ENCODE measurements around the gene ARHGAP18. TPM values are rescaled to one million over a fixed set of nuclear protein-coding genes. Genes with fewer than 3 reads are reported as not detected.

ARHGAP18 gene
- total RNA-seq, 2 donors from 2014 or later: 14.3 to 17.7 TPM

GRCh38 chr6:129697788-129698187 lies 12.2 kb downstream of the ARHGAP18 start:
- Mint-ChIP-seq H3K4me1 (peaks cover 44% of the 10 kb centered on the region), H3K4me3 (no peak overlapping the region), H3K36me3 (ENCODE audit: low read depth) (no peaks in the 10 kb centered on the region), H3K9me3 (no peaks in the 10 kb centered on the region), H3K27me3 (ENCODE audit: insufficient read depth) (no peaks in the 10 kb centered on the region), H3K27ac (no peak overlapping the region)
- 92 to 93% methylated on average over 2 of the region's 2 CpGs for WGBS, 2 experiments (ENCODE audit: insufficient coverage in 1 of 2, insufficient read length in 1 of 2)
- TF ChIP-seq CTCF (conservative IDR thresholded peaks at IDR 0.05): no peak
- H3K9ac ChIP-seq (ENCODE audit: extremely low read depth, low read length, poor library complexity, severe bottlenecking): no peak overlapping the region
- DNase-seq: no peak
- peaks cover 7% of the 10 kb centered on the region for H3K4me1 ChIP-seq (ENCODE audit: control insufficient read depth, insufficient read depth, low read length)
- H3K27ac ChIP-seq (ENCODE audit: low read depth, low read length): no peak overlapping the region
- no peaks in the 10 kb centered on the region for H3K27me3 ChIP-seq (ENCODE audit: control insufficient read depth, insufficient read depth, low read length, poor library complexity, severe bottlenecking)
- H3K9me3 ChIP-seq (ENCODE audit: control insufficient read depth, low read length): peaks cover 9% of the 10 kb centered on the region
- no peaks in the 10 kb centered on the region for H3K36me3 ChIP-seq (ENCODE audit: control insufficient read depth, insufficient read depth, low read length)
- no peak overlapping the region for H3K4me3 ChIP-seq (ENCODE audit: low read length)

- H3K36me3 Mint-ChIP-seq (ENCODE audit: low read depth): no peaks in the 10 kb centered on the region
- no peaks in the 10 kb centered on the region for H3K9me3 Mint-ChIP-seq
- no peak overlapping the region for H3K4me3 ChIP-seq (ENCODE audit: low read length)
- TF ChIP-seq CTCF (conservative IDR thresholded peaks at IDR 0.05): no peak
- no peak overlapping the region for H3K9ac ChIP-seq (ENCODE audit: extremely low read depth, low read length, poor library complexity, severe bottlenecking)
- H3K4me1 Mint-ChIP-seq: peaks cover 52% of the 10 kb centered on the region
- H3K27ac ChIP-seq (ENCODE audit: low read depth, low read length): no peak overlapping the region
- no peaks in the 10 kb centered on the region for H3K36me3 ChIP-seq (ENCODE audit: control insufficient read depth, insufficient read depth, low read length)
- peaks cover 7% of the 10 kb centered on the region for H3K4me1 ChIP-seq (ENCODE audit: control insufficient read depth, insufficient read depth, low read length)
- peaks cover 9% of the 10 kb centered on the region for H3K9me3 ChIP-seq (ENCODE audit: control insufficient read depth, low read length)
- H3K27me3 ChIP-seq (ENCODE audit: control insufficient read depth, insufficient read depth, low read length, poor library complexity, severe bottlenecking): no peaks in the 10 kb centered on the region
- no peak overlapping the region for H3K4me3 Mint-ChIP-seq
- DNase-seq: no peak
- H3K27ac Mint-ChIP-seq: peak overlapping the region; percentile 71
- no peaks in the 10 kb centered on the region for H3K27me3 Mint-ChIP-seq (ENCODE audit: insufficient read depth)
- 88 to 97% methylated on average over 3 of the region's 3 CpGs for WGBS, 2 experiments (ENCODE audit: insufficient coverage in 1 of 2, insufficient read length in 1 of 2)
Observed at GRCh38 chr6:129696843-129697242, 13.1 kb downstream of the ARHGAP18 start.

GRCh38 chr6:129696028-129696418 lies 14.0 kb downstream of the ARHGAP18 start:
- DNase-seq: no peak
- peak overlapping the region; percentile 37 for H3K4me3 Mint-ChIP-seq
- no peaks in the 10 kb centered on the region for H3K9me3 Mint-ChIP-seq
- no peak for TF ChIP-seq CTCF (conservative IDR thresholded peaks at IDR 0.05)
- no peaks in the 10 kb centered on the region for H3K27me3 ChIP-seq (ENCODE audit: control insufficient read depth, insufficient read depth, low read length, poor library complexity, severe bottlenecking)
- H3K36me3 Mint-ChIP-seq (ENCODE audit: low read depth): no peaks in the 10 kb centered on the region
- H3K9ac ChIP-seq (ENCODE audit: extremely low read depth, low read length, poor library complexity, severe bottlenecking): no peak overlapping the region
- H3K4me1 Mint-ChIP-seq: peaks cover 60% of the 10 kb centered on the region
- peaks cover 7% of the 10 kb centered on the region for H3K4me1 ChIP-seq (ENCODE audit: control insufficient read depth, insufficient read depth, low read length)
- peaks cover 9% of the 10 kb centered on the region for H3K9me3 ChIP-seq (ENCODE audit: control insufficient read depth, low read length)
- peak overlapping the region; percentile 3 for H3K4me3 ChIP-seq (ENCODE audit: low read length)
- H3K27me3 Mint-ChIP-seq (ENCODE audit: insufficient read depth): no peaks in the 10 kb centered on the region
- 77% methylated on average over 1 of the region's 1 CpG; no CpG with 5 or more reads in 1 of the 2 experiments for WGBS, 2 experiments (ENCODE audit: insufficient coverage in 1 of 2, insufficient read length in 1 of 2)
- H3K27ac ChIP-seq (ENCODE audit: low read depth, low read length): no peak overlapping the region
- no peak overlapping the region for H3K27ac Mint-ChIP-seq
- H3K36me3 ChIP-seq (ENCODE audit: control insufficient read depth, insufficient read depth, low read length): no peaks in the 10 kb centered on the region

All from endodermal cell (in vitro differentiated cells).